GM18861 (cell line): Measurements from ENCODE around the gene COL16A1.

Experiments used
- ATAC-seq: cut with Tn5 transposase; IDR thresholded peaks from one replicate; pipeline ENCODE4 v1.9.1; 2021; ENCODE audit not compliant: unreplicated experiment

COL16A1 gene

DNA sequence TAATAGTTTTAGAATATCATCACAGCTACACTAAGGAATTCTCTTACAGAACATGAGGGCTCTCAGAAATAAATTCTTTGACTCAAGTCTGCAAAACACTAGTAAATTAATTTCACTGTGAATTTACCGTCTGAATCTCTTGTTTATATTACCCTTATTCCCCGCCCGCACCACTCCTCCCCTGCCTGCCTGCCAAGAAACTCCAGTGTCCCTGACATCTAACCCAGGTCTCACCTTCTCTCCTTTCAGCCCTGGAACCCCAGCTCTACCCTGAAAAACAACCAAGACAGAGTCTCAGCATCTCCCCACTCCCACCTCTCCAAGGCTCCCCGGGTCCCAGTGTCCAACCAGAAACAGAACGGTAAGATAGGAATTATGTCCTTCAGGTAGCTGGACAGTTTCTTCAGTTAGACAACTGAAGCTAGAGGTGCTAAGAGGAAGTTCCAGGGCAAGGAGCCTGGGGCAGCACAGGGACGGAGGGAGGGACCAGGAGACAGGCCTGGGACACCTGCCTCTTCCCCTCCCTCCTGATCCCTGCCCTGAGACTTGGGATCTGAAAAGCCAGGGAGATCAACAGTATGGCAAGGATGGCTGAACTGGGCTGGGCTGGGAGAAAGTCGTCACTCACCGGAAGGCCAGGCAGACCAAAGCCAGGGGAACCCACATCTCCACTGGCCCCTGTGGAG is 15.4 kb downstream of the COL16A1 start:
- no peak for ATAC-seq

DNA sequence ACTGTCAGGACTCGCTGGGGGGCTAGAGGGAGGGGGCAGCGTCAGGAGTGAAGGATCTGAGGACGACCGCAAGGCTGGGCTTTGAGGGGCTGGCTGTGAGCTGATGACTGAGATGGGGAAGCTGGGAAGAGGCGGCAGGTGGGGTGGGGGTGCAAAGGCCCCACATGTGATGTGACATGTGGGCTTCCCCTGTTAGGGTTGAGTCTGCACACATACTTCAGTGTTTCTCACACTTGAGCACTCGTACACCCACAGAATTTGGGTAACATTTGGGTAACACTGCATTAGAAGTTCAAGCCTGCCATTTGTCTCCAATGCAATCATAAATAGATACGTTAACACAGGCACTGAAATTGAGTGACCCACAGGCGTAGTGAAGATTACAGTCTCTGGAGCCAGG is 16.2 kb downstream of the COL16A1 start:
- no peak for ATAC-seq

DNA sequence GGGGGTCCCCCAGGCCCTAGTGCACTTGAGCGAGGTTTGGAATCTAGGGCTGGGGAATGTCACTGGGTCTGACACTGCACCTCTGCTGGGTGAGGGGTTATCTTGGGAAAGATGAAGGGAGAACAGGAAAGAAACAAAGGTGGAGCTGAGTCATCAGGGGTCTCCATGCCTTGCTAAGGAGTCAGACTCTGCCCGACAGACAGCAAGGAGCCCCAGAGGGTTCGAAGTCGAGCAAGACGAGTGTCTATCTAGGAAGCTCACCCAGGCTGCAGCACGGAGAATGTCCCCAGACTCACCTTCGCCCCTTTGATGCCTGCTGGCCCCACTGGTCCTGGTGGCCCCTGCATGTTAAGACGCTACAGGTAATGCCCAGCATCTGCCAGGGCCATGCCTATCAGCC is 18.0 kb downstream of the COL16A1 start:
- ATAC-seq: no peak

DNA sequence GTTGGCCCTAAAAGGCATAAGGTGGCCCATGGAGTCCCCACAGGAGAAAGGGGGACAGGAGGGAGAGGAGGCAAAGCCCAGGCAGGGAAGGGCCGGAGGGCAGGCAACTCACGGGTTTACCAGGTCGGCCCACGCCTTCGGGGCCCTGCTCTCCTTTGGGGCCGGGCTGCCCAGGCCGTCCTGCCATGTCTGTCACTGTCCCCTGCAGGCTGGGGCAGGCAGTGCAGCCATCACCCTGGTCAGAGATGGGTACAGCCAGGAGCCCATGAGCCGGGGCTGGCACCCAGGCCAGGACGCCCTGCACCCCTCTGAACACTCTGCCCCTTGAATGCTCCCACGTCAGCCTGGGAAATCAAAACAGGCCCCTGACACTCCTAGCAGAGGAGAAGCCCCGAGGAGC is 19.8 kb downstream of the COL16A1 start:
- ATAC-seq: no peak

DNA sequence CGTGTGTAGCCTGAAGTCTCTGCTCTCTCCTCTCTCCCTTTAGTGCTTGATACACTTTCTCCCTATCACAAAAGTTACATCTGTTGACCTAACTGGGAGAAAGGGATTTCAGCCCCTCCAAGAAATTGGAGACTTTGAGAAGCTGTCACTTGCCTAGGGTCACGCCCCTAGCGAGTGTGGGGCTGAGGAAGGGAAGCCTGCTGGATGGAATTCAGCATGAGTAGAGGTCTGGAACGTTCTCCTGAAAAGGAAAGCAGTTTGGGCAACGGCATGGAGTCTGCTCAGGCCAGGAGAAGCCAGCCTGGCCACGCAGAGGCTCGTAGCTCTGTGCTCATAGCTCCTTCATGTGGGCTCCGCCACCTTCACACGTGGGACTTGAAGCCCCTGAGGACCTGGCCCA is 22.4 kb downstream of the COL16A1 start:
- no peak for ATAC-seq

DNA sequence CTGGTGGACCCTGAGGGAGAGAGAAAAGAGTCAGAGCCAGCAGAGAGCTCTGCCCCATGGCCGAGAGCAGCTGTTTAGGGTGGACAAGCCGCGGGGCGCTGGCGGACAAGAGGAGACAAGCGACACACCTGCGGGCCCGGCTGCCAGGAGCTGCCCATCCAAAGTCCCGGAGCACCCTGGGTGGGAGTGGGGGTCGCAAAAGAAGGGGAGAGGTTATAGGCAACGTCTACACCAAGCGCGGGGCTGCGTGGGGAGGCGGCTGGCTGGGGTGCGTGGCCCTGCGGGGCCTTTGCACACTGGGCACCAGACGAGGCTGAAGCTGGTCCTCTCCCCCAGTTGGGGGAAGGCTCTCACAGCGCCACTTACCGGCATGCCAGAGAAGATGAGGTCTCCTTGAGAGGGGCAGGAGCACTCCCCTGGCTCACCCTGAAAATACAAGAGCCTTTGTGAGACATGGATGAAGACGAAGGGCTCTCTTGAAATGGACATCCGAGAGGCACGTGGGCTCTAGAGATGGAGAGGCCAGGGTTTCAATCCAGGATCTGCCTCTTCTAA is 24.1 kb downstream of the COL16A1 start:
- no peak for ATAC-seq

DNA sequence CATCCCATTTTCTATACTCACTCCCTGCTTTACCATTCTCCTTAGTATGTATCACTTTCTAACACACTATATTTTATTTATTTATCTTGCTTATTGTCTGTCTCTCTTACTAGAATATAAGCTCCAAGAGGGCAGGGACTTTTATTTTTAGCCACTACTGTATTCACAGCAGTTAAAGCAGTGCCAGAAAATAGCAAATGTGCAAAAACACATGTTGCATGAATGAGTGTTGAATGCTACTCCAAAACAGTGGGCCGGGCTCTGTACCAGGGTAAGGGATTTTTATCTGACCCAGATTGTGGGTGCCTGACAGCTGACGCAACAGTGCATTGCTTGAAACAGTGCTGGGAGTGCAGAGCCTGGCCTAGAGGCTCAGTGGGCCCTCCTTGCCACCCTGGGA is 24.7 kb downstream of the COL16A1 start:
- no peak for ATAC-seq

DNA sequence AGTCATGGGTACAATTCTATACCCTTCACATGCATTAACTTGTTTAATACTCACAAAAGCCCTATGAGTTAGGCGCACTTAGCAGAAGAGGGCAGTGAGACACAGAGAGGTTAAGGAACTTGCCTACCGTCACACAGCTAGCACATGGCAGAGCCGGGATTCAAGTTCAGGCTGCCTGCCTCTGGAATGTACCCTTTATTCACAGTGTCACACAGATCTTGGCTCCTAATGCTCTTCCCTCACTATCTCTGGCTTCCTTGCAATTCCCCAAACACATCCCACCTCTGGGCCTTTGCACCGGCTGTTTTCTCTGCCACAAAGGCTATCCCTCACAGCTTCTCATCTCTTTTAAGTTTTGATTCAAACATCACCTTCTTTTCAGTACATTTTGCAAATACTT is 25.1 kb downstream of the COL16A1 start:
- ATAC-seq: no peak

DNA sequence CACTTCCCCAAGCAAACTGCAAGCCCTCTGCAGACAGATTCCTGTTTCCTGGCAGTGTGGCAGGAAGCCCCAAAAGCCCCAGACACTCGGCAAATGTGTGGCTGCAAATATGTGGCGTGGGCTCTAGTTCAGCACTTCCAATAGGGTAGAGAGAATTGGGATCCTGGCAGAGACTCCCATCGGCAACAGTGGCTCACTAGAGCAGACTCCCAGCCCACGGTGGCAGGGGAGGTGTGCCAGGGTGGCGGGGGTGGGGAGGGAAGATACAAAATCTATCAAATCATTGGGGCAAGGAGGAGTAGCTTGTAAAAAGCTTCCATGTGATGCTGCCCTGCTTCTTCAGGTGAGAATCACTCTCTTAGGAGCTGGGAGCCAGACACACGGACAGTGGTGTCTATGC is 25.9 kb downstream of the COL16A1 start:
- ATAC-seq: no peak

DNA sequence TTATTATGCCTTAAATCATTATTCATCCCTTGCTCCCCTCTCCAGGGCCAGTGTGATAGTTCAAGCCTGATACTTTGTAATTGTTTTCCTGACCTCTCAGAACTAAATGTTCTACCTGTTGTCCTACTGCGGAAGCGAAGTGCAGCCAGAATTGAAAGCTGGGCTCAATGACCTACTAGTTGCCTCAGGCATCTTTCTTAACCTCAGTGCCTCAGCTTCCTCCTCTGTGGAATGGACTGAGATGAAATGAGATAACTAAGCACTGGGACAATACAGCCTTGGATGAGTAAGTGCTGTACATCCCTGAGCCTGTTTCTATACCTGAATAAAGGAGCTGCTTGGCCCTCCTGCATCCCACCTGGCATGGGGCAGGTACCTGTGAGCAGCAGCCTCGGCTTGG is 26.4 kb downstream of the COL16A1 start:
- ATAC-seq: no peak

DNA sequence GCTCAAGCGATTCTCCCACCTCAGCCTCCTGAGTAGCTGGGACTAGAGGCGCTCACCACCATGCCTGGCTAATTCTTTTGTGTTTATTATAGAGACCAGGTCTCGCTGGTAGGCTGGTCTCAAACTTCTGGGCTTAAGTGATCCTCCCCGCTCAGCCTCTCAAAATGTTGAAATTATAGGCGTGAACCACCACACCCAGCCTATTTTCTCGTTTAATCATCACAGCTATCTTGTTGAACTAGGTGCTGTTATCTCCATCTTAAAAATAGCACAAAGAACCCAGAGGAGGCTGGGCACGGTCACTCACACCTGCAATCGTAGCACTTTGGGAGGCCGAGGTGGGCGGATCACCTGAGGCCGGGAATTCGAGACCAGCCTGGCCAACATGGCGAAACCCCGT is 28.1 kb downstream of the COL16A1 start:
- ATAC-seq: no peak

DNA sequence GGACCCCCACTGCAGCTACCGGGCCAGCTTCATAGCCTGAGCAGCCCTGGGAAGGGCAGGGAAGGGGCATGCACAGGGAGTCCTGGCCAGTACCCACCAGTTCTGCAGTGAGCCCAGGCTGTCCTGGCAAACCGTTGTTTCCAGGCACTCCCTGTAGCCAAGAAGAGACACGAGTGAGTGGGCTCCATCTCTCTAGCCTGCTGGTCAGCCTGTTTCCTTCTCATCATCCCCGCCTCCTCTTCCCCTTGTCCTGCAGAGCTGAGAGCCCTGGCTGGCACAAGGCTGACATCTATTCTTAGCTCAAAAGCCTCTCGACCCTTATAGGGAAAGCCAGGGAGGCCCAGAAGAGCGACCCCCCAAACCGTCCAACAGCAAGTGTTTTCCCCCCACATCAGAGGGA is 28.7 kb downstream of the COL16A1 start:
- no peak for ATAC-seq

DNA sequence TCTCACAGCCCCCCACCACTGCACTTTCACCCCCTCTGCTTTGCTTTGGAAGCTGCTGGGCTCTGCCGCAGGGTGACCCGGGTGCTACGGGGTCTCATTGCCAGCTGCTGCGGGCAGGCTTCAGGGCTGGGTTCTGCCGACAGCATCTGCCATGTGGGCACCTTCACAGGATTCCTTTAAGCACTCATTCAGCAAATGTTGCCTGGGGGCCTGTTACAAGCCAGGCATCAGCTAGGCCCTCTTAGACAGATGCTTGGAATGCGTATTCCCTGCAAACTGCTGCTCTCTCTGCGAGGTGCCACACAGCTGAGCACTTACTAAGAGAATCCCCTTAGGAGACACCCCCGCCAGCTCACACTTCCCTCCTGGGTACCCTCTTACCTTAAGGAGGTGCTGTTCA is 29.2 kb downstream of the COL16A1 start:
- no peak for ATAC-seq

DNA sequence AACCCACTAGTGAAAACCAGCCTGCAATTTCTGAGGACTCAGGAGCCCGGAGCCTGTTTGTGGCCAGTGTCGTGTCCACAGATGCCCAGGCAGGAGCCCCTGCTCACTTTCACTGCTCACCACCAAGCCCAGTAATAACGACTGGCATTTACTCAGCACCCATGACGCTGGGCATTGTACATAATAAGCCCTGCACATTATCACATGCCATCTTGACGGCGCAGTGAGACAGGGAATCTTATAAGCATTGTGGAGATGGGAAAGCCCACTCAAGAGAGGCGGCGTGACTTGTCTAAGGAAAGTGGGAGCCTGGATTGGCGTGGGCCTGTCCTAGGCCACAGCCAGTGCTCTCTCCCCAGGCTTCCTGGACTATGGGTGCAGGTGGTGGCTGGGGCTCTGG is 30.4 kb downstream of the COL16A1 start:
- no peak for ATAC-seq

DNA sequence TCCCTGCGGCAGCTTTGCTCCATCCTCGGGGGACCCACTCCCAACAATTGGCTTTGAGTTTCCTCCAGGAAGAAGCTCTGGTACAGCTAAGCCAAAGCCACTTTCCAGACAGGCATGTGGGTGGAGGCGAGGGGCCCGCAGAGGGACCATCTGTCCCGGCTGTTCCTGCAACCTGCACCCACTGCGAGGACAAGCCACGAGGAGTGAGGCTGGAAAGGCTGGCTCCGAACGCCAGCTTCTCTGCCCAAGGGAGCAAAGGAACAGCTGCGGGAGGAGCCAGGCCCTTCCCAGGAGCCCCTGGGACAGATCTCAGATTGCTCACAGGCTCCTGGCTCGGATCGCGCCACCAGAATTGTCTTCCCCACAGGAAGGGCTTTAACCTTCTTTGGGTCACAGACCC is 30.8 kb downstream of the COL16A1 start:
- ATAC-seq: no peak

DNA sequence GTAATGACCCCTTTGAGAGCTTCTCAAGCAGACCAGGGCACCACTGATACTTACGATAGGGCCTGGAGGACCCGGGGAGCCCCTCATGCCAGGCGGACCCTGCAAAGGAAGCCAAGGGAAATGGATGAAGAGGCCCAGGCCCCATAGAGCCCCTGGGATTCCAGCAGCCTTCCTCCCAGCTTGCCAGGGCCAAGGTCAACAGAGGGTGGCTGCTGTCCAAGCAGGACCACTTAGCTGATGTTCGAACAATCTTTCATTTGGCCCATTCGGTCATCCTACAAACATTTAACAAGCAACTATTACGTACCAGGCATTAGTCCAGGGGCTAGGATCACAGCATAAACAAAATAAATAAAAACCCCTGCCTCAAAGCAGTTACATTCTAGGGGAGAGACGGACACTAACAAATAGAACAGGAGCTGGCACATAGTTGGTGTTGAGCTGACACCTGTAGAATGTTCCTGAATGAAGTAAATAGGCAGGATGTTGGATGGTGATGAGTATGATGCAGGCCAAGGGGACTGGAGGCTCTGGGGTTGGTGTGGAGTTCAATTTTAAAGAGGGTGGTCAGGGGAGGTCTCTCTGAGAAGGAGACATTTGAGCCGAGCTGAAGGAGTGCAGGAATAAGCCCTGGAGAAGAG is 32.1 kb downstream of the COL16A1 start:
- no peak for ATAC-seq

DNA sequence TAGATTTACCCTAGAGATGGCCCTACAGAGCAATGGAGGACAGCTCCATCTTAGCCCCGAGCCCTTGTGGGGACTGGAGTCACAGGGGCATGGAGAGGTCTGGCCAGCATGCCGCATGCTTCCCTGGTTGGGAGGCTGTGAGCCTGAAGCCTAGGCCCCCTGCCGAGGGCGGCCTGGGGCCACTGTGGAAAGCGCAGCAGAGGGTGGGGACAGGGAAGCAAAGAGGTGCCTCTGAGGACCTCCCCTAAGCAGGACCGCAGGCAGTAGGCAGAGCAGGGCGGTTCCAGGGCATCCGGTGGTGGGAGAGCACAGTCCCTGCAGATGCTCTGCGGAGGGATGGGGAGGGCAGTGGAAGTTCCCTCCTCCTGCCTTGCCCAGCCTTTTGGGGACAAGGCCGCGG is 32.7 kb downstream of the COL16A1 start:
- ATAC-seq: no peak

DNA sequence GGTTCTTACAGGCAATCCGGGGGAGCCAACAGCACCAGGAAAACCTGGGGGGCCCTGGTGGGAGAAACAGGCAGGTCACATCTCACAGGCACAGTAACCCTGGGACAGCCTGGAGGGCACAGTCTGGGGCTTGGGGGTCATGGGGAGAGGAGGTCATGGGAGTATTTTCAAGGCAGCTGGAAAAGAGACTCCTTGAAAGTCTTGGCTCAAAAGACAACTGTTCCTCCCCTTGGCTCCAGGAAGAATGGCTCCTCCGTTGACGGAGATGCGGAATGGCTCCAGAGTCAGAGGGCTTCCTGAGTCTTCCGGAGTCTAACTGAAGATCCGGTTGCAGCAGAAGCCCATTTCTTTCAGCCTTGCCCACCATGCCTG is 33.2 kb downstream of the COL16A1 start:
- no peak for ATAC-seq

DNA sequence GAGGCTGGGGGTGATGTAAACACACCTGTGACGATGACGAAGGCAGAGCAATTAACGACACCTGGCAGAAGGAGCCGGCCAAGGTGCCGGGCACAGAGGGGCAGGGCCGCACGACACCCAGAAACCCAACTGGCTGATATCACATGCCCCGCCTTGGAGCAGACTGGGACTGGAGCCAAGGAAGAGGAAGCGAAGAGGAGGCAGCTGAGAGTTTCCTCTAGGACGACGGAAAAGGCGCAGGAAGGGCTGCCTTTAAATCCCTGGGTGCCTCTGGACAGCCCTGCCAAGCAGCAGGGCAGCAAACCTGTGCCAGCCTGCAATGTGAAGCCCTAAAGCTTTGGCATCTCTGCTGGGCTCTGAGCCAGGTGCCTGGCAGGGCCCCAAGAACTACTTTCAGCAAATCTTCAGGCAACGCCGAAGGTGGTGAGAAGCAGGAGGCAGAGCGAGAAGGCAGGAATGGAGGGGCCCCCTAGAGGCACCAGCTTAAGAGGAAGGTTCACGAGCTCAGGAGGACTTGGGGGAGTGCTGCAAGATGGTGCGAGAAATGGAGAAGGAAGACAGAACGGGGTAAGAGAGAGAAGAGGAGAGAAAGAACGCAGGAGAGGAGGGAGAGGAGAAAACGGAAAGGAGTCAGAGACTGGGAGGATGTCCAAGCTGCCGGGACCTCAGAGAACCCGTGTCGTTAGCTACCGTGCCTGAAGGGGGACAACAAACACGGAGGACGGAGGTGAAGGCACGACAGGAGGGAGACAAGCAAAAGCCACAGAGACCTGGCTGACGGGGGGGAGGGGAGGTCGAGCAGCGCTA is 33.8 kb downstream of the COL16A1 start:
- ATAC-seq: no peak

DNA sequence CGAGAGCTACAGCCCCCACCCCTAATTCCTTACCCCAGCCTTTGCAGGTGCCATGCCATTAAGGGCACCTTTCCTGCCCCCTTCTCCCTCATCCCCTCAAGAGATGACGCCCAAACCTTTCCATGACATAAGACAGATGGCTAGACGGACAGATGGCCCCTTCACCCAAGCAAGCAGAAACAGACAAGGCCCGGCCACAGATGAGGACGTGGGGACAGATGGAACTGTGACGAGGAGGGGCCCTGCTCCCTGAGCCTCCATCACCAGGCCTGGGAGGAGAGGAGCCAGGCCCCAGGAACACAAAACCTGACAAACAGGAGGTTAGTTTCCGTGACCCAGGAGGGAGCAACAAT is 34.4 kb downstream of the COL16A1 start:
- no peak for ATAC-seq

DNA sequence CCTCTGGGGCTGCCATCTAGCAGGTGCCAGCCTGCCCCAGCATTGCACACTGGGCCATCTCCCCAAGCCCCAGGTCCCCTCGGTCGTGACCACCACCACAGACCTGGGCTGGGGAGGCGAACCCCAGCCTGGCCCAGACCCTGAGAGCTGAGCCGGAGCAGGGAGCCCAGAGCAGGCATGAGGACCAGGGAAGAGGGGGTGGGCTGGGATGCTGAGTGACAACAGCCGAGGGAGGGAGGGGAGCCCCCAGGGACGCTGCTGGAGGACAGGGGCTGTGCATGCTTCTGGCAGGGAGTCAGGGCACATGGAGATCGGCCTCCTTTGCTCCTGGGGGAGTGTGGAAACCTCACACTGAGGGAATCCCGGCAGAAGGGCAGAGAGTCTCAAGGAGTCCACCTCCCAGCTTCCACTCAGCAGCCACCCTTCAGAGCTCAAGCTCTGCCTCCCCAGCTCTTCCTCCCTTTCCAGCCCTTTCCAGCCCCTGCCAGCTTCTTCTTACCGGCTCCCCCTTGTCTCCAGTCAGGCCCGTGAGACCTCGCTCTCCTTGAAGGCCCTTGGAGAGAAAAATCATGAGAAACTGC is 35.4 kb downstream of the COL16A1 start:
- ATAC-seq: no peak
